ENCODE data around the gene ITPKB. TPM values are rescaled to one million over a fixed set of nuclear protein-coding genes. Genes with fewer than 3 reads are reported as not detected.
"Not testable (repeated sequence)": the region's sequence is repeated elsewhere in the genome, so short reads cannot be mapped to it uniquely, and the experiment has no call there.

Gene ITPKB
- total RNA-seq, 2 experiments from 2014 or later: 40.9 to 43.4 TPM

DNA sequence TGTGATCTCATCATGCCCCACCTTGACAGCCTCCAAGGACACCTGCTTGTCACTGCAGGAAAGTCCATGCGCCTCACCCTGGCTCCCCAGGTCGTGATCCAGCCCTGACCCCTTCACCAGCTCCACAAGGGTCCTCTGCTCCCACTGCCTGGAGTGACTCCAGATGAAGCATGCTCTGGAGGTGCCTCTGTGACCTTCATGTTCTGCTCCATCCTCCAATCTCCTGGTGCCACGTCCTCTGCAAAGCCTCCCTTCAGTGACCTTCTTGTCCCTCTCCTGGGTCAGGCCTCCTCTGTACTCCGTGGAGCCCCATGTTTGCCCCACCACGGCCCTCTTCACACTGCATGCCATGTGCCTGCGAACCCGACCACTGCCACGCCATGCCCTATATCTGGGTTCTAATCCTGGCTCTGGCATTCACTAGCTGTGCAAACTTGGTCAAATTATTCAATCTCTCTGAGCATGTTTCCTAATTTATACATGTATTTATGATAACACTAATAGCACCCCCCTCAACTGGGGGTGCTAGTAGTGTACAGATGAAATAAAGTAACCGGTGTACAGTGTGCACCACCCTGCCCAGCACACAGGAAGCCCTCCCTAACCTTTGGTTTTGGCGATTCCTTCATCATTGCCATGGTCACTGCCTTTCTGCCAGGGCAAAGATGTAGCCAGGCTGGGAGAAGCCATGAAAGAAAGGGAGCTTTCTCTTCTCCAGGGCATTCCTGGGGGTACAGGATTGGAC is 113.1 kb downstream of the ITPKB start:
- ATAC-seq (peak; percentile 58), DNase-seq (no peak)
- Mint-ChIP-seq H3K27me3 (peaks cover 3% of the 10 kb centered on the region), H3K9me3 (ENCODE audit: low read depth) (no peaks in the 10 kb centered on the region), H3K4me1 (peaks cover 16% of the 10 kb centered on the region), H3K36me3 (no peaks in the 10 kb centered on the region), H3K27ac (no peak overlapping the region), H3K4me3 (no peak overlapping the region)
- CTCF ChIA-PET: interaction anchor here (0.5 to 2.5 kb wide), 57 partner anchors 9 to 917 kb away, joined by 3 to 28 read pairs (median 3); partner anchors contain the start of genes COQ8A and PARP1

DNA sequence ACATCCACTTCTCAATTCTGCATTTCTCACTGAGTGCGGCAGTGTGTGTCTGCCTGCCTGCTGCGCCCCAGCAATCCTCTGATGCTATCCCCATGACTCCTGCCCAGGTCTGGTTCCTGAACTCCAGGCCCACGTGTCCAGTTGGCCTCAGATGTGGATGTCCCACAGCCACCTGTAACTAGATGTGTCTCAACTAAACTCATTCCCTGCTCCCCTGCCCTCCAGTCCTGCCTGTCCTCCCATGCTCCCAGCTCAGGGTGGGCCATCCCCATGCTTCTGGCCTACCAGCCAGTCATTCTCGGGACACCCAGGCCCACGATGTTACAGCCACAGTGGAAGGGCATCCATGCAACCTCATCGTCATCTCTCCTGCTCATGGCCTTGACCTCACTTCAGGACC is 113.8 kb downstream of the ITPKB start:
- Mint-ChIP-seq H3K4me3 (no peak overlapping the region), H3K27ac (no peak overlapping the region), H3K9me3 (ENCODE audit: low read depth) (no peaks in the 10 kb centered on the region), H3K4me1 (peaks cover 16% of the 10 kb centered on the region), H3K27me3 (peaks cover 3% of the 10 kb centered on the region), H3K36me3 (no peaks in the 10 kb centered on the region)
- ATAC-seq (no peak), DNase-seq (no peak)
- CTCF ChIA-PET: interaction anchor here (1.2 to 2.5 kb wide), 3 partner anchors 199 to 314 kb away, joined by 3 to 23 read pairs (median 3); no protein-coding TSS in a partner anchor

DNA sequence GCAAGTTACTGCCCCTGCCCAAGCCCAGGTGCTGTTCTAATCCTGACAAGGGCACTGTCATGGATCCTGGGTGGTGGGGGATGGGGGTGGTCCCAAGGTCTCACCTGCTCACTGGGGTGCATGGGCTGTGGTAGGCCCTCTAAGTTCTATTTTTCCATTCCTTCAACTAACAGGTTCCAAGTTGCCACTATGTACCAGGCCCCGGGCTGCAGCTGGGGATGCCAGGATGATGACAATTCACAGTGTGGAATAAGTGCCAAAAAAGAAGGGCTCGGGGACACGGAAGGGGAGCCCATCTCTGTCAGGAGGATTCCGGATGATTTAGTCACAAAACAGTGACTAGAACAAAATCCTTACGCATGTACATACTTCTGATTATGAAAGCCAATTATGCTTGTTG is 114.6 kb downstream of the ITPKB start:
- Mint-ChIP-seq H3K36me3 (no peaks in the 10 kb centered on the region), H3K4me1 (peaks cover 16% of the 10 kb centered on the region), H3K4me3 (no peak overlapping the region), H3K27ac (no peak overlapping the region), H3K9me3 (ENCODE audit: low read depth) (no peaks in the 10 kb centered on the region), H3K27me3 (peaks cover 3% of the 10 kb centered on the region)
- DNase-seq (no peak), ATAC-seq (no peak)
- CTCF ChIA-PET: interaction anchor here (0.6 to 2.6 kb wide), 5 partner anchors 9 to 315 kb away, joined by 3 to 11 read pairs (median 3); no protein-coding TSS in a partner anchor

DNA sequence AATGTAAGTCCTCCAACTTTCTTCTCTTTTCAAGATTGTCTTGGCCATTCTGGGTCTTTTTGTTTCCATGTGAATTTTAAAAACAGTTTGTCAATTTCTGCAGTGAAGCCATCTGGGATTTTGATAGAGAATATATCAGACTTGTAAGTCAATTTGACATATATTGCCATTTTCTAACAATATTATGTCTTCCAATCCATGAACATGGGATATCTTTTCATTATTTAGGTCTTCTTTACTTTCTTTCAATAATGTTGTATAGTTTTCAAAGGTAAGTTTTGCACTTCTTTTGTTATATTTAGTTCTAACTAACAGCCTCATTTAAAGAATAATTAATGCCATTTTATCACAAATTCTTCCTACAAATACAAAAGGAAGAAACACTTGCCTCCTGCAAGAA is 117.1 kb downstream of the ITPKB start:
- CTCF ChIA-PET: no interaction called here
- no peak overlapping the region for H3K4me3 Mint-ChIP-seq
- H3K4me1 Mint-ChIP-seq: peaks cover 11% of the 10 kb centered on the region
- no peaks in the 10 kb centered on the region for H3K36me3 Mint-ChIP-seq
- H3K9me3 Mint-ChIP-seq (ENCODE audit: low read depth): no peaks in the 10 kb centered on the region
- peaks cover 5% of the 10 kb centered on the region for H3K27me3 Mint-ChIP-seq
- no peak for DNase-seq
- no peak for ATAC-seq
- H3K27ac Mint-ChIP-seq: no peak overlapping the region

DNA sequence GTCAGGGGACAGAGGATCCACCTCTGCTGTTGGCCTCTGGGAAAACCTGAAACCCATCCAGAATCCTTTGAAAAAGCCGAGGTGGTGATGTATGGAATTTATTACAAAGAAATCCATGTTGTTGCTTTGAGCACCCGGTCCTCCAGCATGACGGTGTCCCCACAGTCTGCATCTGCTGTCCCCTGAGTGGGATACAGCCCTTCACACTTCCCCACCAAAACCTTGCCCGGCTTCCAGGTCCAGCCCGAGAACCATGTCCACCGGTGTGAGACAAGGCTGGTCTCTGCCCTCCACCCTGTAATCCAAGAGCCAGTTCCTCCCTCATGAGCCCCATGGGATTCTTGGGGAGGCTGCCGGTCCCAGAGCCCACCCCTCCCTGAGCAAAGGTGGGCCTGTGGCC is 120.1 kb downstream of the ITPKB start:
- H3K4me3 Mint-ChIP-seq: no peak overlapping the region
- CTCF ChIA-PET: interaction anchor here (1.2 to 1.5 kb wide), 2 partner anchors 10 to 207 kb away, joined by 3 to 8 read pairs; no protein-coding TSS in a partner anchor
- H3K27ac Mint-ChIP-seq: no peak overlapping the region

DNA sequence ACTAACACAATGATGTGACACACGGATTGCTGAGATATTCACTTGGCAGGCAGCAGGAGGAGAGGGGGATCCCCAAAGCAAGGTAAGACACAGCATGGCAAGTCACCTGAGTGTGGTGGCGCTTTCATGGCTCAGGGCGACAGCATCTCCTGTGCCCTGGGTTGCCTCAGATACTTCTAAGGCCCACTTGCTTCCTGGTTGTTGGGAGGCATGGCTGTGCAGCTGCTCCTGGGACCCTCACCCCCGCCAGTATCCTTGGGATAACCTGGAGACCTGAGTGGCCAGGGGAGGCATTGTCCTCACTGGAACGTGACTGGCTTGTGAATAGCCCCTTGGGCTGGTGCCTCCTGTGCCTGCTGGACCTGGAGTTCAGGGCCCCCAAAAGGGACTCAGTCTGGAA is 120.7 kb downstream of the ITPKB start:
- H3K36me3 Mint-ChIP-seq: no peaks in the 10 kb centered on the region
- DNase-seq: no peak
- CTCF ChIA-PET: interaction anchor here (1.2 to 1.5 kb wide), 2 partner anchors 9 to 208 kb away, joined by 3 to 8 read pairs; no protein-coding TSS in a partner anchor
- H3K9me3 Mint-ChIP-seq (ENCODE audit: low read depth): no peaks in the 10 kb centered on the region
- no peak for ATAC-seq
- H3K27ac Mint-ChIP-seq: no peak overlapping the region
- H3K4me1 Mint-ChIP-seq: no peaks in the 10 kb centered on the region
- H3K4me3 Mint-ChIP-seq: no peak overlapping the region
- H3K27me3 Mint-ChIP-seq: peaks cover 10% of the 10 kb centered on the region

More for the DNA sequence above, 120.1 kb downstream of the ITPKB start:
- Mint-ChIP-seq H3K36me3 (no peaks in the 10 kb centered on the region), H3K9me3 (ENCODE audit: low read depth) (no peaks in the 10 kb centered on the region), H3K27me3 (peaks cover 10% of the 10 kb centered on the region), H3K4me1 (no peaks in the 10 kb centered on the region)
- DNase-seq (no peak), ATAC-seq (no peak)

DNA sequence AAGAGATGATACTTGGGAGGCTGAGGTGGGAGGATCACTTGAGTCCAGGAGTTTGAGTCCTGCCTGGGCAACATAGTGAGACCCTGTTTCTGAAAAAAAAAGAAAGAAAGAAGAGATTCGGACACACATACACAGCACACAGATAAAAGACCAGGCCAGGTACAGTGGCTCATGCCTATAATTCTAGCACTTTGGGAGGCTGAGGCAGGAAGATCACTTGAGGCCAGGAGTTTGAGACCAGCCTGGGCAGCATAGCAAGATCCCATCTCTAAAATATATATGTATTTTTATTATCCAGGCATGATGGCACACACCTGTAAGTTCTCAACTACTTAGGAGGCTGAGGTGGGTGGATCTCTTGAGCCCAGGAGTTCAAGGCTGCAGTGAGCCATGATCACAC is 121.4 kb downstream of the ITPKB start:
- DNase-seq; H3K4me3 Mint-ChIP-seq; H3K27ac Mint-ChIP-seq; ATAC-seq; H3K9me3 Mint-ChIP-seq (ENCODE audit: low read depth); H3K36me3 Mint-ChIP-seq; H3K4me1 Mint-ChIP-seq: not testable (repeated sequence)
- peaks cover 10% of the 10 kb centered on the region for H3K27me3 Mint-ChIP-seq
- CTCF ChIA-PET: interaction anchor here (1.0 to 1.5 kb wide), 3 partner anchors 8 to 209 kb away, joined by 3 to 8 read pairs (median 3); no protein-coding TSS in a partner anchor

DNA sequence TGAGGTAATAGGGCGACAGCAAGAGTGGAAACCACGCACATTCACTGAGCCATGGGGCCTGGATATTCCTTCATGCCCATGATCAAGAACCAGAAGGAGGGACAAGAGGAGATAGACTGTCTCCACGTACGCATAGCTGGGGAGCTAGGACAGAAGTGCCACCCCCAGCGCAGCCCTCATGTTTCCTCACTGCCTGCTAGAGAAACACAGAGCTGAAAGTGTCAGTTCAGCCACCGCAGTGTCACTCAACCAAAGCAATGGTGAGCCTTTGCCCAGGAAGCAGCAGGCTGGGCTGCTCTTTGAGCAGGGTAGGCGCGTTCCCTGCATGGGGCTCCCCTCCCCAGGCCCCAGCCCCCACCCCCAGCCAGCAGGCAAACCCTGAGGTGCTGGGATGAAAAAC is 122.0 kb downstream of the ITPKB start:
- no peak for DNase-seq
- Mint-ChIP-seq H3K27me3 (peaks cover 7% of the 10 kb centered on the region), H3K9me3 (ENCODE audit: low read depth) (no peaks in the 10 kb centered on the region), H3K4me3 (no peak overlapping the region), H3K27ac (no peak overlapping the region), H3K36me3 (no peaks in the 10 kb centered on the region), H3K4me1 (no peaks in the 10 kb centered on the region)
- ATAC-seq: no peak
- CTCF ChIA-PET: interaction anchor here (1.0 kb wide), 1 partner anchor 9 kb away, joined by 3 read pairs; no protein-coding TSS in a partner anchor

DNA sequence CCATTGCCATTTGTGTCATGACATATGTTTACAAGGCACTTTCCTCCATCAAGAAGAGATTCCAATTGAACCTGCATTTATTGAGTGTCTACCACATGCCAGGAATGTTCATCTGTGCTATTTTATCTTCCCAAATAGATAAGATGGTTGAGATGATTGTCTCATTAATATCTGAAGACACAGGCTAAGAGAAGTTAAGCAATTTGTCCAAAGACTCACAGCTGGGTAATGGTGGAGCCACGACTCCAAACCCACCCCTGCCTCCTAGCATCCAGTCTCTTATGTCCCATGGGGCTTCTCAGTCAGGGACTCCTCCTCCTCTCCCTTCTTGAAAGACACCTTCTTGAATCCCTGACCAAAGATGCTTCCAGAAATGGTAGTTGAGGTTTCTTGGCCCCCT is 122.4 kb downstream of the ITPKB start:
- no peak for DNase-seq
- no peaks in the 10 kb centered on the region for H3K4me1 Mint-ChIP-seq
- H3K27me3 Mint-ChIP-seq: peaks cover 7% of the 10 kb centered on the region
- H3K36me3 Mint-ChIP-seq: no peaks in the 10 kb centered on the region
- H3K27ac Mint-ChIP-seq: no peak overlapping the region
- no peaks in the 10 kb centered on the region for H3K9me3 Mint-ChIP-seq (ENCODE audit: low read depth)
- H3K4me3 Mint-ChIP-seq: no peak overlapping the region
- no peak for ATAC-seq
- CTCF ChIA-PET: interaction anchor here (1.0 kb wide), 1 partner anchor 10 kb away, joined by 3 read pairs; no protein-coding TSS in a partner anchor

DNA sequence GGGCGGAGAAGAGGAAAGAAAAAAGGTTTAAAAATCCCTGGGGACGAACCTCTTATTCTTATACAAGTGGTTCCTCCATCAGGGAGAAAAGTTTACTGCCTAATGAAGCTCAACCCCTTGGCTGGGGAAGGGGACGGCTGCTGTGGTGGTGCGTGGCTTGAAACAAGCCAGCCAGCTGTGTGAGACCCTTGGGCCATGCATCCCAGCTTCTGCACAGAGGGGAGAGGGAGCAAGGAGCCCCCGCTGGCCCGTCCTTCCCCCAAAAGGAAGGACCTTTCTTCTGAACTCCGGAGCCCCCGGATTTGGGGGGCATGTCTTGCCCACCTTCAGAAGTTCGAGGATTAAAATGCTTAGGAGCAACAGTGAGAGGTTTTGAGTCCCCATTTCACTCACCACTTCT is 123.2 kb downstream of the ITPKB start:
- H3K36me3 Mint-ChIP-seq: no peaks in the 10 kb centered on the region
- ATAC-seq (no peak), DNase-seq (no peak)
- no peak overlapping the region for H3K27ac Mint-ChIP-seq
- H3K4me1 Mint-ChIP-seq: no peaks in the 10 kb centered on the region
- no peaks in the 10 kb centered on the region for H3K9me3 Mint-ChIP-seq (ENCODE audit: low read depth)
- no peak overlapping the region for H3K4me3 Mint-ChIP-seq
- H3K27me3 Mint-ChIP-seq: peaks cover 7% of the 10 kb centered on the region
- CTCF ChIA-PET: interaction anchor here (1.5 kb wide), 1 partner anchor 11 kb away, joined by 5 read pairs; no protein-coding TSS in a partner anchor

DNA sequence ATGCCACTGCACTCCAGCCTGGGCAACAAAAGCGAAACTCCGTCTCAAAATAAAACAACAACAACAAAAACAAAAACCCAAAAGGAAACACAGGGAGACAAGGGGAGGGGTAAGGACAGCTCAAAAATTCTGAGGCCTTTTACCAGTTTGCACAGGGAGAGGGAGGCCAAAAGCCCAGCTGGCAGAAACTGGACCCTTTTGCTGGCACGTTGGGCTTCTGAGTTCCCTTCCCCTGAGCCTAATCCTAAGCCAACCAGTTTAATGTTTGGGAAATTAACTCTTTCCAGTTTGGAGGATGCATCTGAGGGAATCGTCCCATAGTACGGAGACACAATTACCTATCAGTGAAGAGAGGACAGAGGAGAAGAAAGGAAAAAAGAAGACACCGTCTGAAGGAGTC is 127.1 kb downstream of the ITPKB start:
- not testable (repeated sequence) for H3K9me3 Mint-ChIP-seq (ENCODE audit: low read depth); H3K27me3 Mint-ChIP-seq; H3K4me1 Mint-ChIP-seq; DNase-seq; ATAC-seq; H3K27ac Mint-ChIP-seq; H3K36me3 Mint-ChIP-seq; H3K4me3 Mint-ChIP-seq
- CTCF ChIA-PET: interaction anchor here (1.1 kb wide), 1 partner anchor 31 kb away, joined by 3 read pairs; no protein-coding TSS in a partner anchor

DNA sequence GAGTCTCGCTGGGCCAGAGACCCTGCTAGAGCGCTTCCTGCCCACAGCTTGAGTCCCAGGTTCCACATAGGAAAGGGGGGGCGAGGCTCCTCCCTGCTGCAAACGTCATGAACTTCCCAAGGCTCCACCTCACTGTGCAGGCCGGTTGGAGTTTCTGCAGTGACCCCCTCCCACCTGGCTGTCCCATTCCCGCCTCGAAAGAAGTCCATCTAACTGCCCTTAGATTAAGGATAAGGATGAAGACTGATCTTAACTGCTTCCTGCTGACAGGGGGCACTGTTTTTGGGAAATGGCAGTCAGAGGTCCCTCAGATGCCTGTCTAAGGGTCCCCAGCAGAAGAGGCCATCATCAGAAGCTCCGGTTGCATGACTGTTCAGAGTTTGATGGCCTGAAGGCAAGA is 127.8 kb downstream of the ITPKB start:
- Mint-ChIP-seq H3K4me1 (no peaks in the 10 kb centered on the region), H3K27ac (no peak overlapping the region), H3K9me3 (ENCODE audit: low read depth) (no peaks in the 10 kb centered on the region), H3K4me3 (no peak overlapping the region), H3K36me3 (no peaks in the 10 kb centered on the region), H3K27me3 (peaks cover 5% of the 10 kb centered on the region)
- DNase-seq: no peak
- no peak for ATAC-seq
- CTCF ChIA-PET: interaction anchor here (1.1 kb wide), 1 partner anchor 30 kb away, joined by 3 read pairs; no protein-coding TSS in a partner anchor

DNA sequence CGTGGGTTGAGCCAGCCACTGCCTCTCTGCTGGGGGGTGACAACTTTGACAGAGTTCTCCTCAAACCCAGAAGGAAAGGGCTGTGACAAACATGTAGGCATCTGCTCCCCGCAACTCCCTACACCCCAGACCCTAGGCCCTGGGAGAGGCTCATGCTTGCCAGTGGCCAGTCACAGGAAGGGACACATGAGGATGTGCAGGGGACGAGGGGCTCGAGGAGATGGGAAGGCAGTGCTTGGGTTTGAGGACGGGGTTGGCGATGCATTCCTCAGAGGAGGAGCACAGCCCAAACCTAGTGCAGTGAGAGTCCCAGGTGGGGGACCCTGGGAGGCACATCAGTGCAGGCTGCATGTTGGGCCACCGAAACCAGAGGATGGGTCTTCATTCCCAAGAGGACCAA is 128.4 kb downstream of the ITPKB start:
- Mint-ChIP-seq H3K27me3 (peaks cover 5% of the 10 kb centered on the region), H3K36me3 (no peaks in the 10 kb centered on the region), H3K4me3 (no peak overlapping the region), H3K9me3 (ENCODE audit: low read depth) (no peaks in the 10 kb centered on the region), H3K4me1 (no peaks in the 10 kb centered on the region), H3K27ac (no peak overlapping the region)
- no peak for ATAC-seq
- DNase-seq: no peak
- CTCF ChIA-PET: interaction anchor here (1.0 to 2.4 kb wide), 2 partner anchors 16 to 153 kb away, joined by 3 to 11 read pairs; no protein-coding TSS in a partner anchor
